NOMO-1 (cell line): ENCODE results near the gene TRIM34.
"Not testable (repeated sequence)": the region's sequence is repeated elsewhere in the genome, so short reads cannot be mapped to it uniquely, and the experiment has no call there.

ENCODE experiments used
- DNase-seq, 2 experiments: peaks; one replicate each; lab custom pipeline; 2025; ENCODE audit not compliant: unreplicated experiment in 2 of 2; lab: John Stamatoyannopoulos, UW

The TRIM34 gene

GRCh38 chr11:5624489-5625279 is at the start of gene TRIM34:
Gene TRIM34, plus strand, starts transcription at chr11:5625001. Its CDS starts 7,331 bp downstream, at chr11:5632332.
- DNase-seq, result peak; percentile 89 to 95

- no peak for DNase-seq
These were observed 49.6 kb upstream of the TRIM34 start for GRCh38 chr11:5575152-5575551.

- no peak for DNase-seq
These were observed 47.7 kb upstream of the TRIM34 start for GRCh38 chr11:5577101-5577500.

- no peak for DNase-seq
These were observed 44.2 kb upstream of the TRIM34 start, which contains the start of gene OR52B6 for GRCh38 chr11:5580577-5580976. Gene OR52B6, plus strand, starts transcription at chr11:5580877. Its CDS starts 0 bp downstream, at chr11:5580877.

GRCh38 chr11:5581014-5581413 is 43.8 kb upstream of the TRIM34 start:
- DNase-seq, result no peak

GRCh38 chr11:5584458-5584857 is 40.3 kb upstream of the TRIM34 start:
- not testable (repeated sequence) for DNase-seq

- DNase-seq, result not testable (repeated sequence)
These were observed 34.9 kb upstream of the TRIM34 start for GRCh38 chr11:5589906-5590305.

GRCh38 chr11:5591613-5592012 is 33.2 kb upstream of the TRIM34 start:
- DNase-seq, result no peak

- DNase-seq, result no peak
These were observed 32.2 kb upstream of the TRIM34 start for GRCh38 chr11:5592615-5593014.

GRCh38 chr11:5593146-5593545 is 31.7 kb upstream of the TRIM34 start:
- no peak for DNase-seq

GRCh38 chr11:5596607-5597201 is 28.1 kb upstream of the TRIM34 start, which contains the start of gene TRIM6:
Gene TRIM6, plus strand, starts transcription at chr11:5596637. Its CDS starts 261 bp downstream, at chr11:5596898.
- DNase-seq, result peak; percentile 14 to 29

- DNase-seq, result no peak
These were observed 26.8 kb upstream of the TRIM34 start for GRCh38 chr11:5597953-5598352.

GRCh38 chr11:5600374-5600851 is 24.4 kb upstream of the TRIM34 start:
- peak; percentile 42 to 45 for DNase-seq

GRCh38 chr11:5602791-5603190 is 22.0 kb upstream of the TRIM34 start:
- DNase-seq, result not testable (repeated sequence)

GRCh38 chr11:5603326-5603725 is 21.5 kb upstream of the TRIM34 start:
- DNase-seq, result no peak

- no peak for DNase-seq
These were observed 19.9 kb upstream of the TRIM34 start for GRCh38 chr11:5604896-5605295.

- DNase-seq, result no peak
These were observed 19.0 kb upstream of the TRIM34 start for GRCh38 chr11:5605849-5606248.

- DNase-seq, result no peak
These were observed 16.0 kb upstream of the TRIM34 start for GRCh38 chr11:5608808-5609207.

- DNase-seq, result no peak
These were observed 14.4 kb upstream of the TRIM34 start for GRCh38 chr11:5610446-5610845.

GRCh38 chr11:5611627-5612026 is 13.2 kb upstream of the TRIM34 start:
- DNase-seq, result no peak

- DNase-seq, result no peak
These were observed 6.0 kb upstream of the TRIM34 start for GRCh38 chr11:5618807-5619206.
